Urothelium cell line (cell line): ENCODE measurements around the gene TRIM54.
"Not testable (repeated sequence)": the region's sequence is repeated elsewhere in the genome, so short reads cannot be mapped to it uniquely, and the experiment has no call there.

Experiments used
- DNase-seq: peaks from one replicate; pipeline ENCODE4 v3.0.0; 2011; ENCODE audit warnings: low spot score, mixed read lengths
- FAIRE-seq: peaks from 2 replicates; lab custom pipeline; 2011; peaks lifted over from hg19 to GRCh38; lab: Jason Lieb, UNC

The TRIM54 gene

GRCh38 chr2:27255660-27256059 lies 26.6 kb upstream of the TRIM54 start:
- no peak for DNase-seq
- FAIRE-seq: no peak

GRCh38 chr2:27256855-27257454 lies 25.3 kb upstream of the TRIM54 start:
- DNase-seq: no peak
- FAIRE-seq: no peak

- FAIRE-seq: no peak
- no peak for DNase-seq
Measured at GRCh38 chr2:27258051-27258450, 24.2 kb upstream of the TRIM54 start.

GRCh38 chr2:27261241-27261925 lies 20.8 kb upstream of the TRIM54 start:
- DNase-seq (no peak), FAIRE-seq (no peak)

GRCh38 chr2:27261926-27262298 lies 20.3 kb upstream of the TRIM54 start:
- DNase-seq (no peak), FAIRE-seq (no peak)

GRCh38 chr2:27262379-27263286 lies 19.6 kb upstream of the TRIM54 start, which contains the start of gene SLC30A3:
TSS of gene SLC30A3 (minus strand) at chr2:27263047. CDS start at chr2:27262906, 141 bp downstream.
- FAIRE-seq: no peak

GRCh38 chr2:27263287-27264252 lies 18.7 kb upstream of the TRIM54 start:
- DNase-seq (no peak), FAIRE-seq (no peak)

More at GRCh38 chr2:27262379-27263286, 19.6 kb upstream of the TRIM54 start, which contains the start of gene SLC30A3:
- peak; percentile 96 for DNase-seq

GRCh38 chr2:27264253-27264752 lies 17.9 kb upstream of the TRIM54 start:
- DNase-seq (no peak), FAIRE-seq (no peak)

- FAIRE-seq (no peak), DNase-seq (peak; percentile 89)
Measured at GRCh38 chr2:27264753-27265535, 17.3 kb upstream of the TRIM54 start.

- no peak for FAIRE-seq
- DNase-seq: no peak
Measured at GRCh38 chr2:27265536-27265870, 16.7 kb upstream of the TRIM54 start.

GRCh38 chr2:27268296-27268695 lies 13.9 kb upstream of the TRIM54 start:
- DNase-seq, FAIRE-seq: not testable (repeated sequence)

- FAIRE-seq (no peak), DNase-seq (no peak)
Measured at GRCh38 chr2:27270131-27270530, 12.1 kb upstream of the TRIM54 start.

GRCh38 chr2:27270670-27271069 lies 11.6 kb upstream of the TRIM54 start:
- no peak for DNase-seq
- FAIRE-seq: no peak

- DNase-seq (no peak), FAIRE-seq (no peak)
Measured at GRCh38 chr2:27271631-27272340, 10.4 kb upstream of the TRIM54 start.

GRCh38 chr2:27272537-27273522 lies 9.4 kb upstream of the TRIM54 start:
- not testable (repeated sequence) for DNase-seq, FAIRE-seq

GRCh38 chr2:27275211-27276150 lies 6.7 kb upstream of the TRIM54 start, which contains the start of gene DNAJC5G:
TSS of gene DNAJC5G (plus strand) at chr2:27275433. CDS start at chr2:27276729, 1,296 bp downstream.
- DNase-seq: no peak
- no peak for FAIRE-seq
